ENCODE data around the gene CADM1.

DNA sequence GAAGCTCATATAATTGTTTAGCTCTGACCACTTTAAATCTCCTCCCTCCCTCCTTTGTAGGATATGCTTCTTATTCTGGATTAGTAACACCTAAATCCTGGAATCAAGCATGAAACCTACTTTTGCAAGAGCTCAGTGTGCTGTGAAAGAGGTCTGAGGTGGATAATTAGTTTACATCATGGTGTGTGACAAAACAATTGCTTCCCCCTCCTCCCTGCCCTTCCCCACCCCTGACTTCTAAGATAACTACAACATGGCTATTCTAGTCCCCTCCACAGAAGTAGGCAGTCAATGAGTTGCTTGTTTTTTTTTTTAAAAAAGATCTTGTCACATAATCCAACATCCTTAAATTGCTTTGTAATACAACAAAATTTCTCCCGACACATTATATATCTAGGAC, 314.0 kb downstream of the CADM1 start:
- TF ChIP-seq, protein P1, sequence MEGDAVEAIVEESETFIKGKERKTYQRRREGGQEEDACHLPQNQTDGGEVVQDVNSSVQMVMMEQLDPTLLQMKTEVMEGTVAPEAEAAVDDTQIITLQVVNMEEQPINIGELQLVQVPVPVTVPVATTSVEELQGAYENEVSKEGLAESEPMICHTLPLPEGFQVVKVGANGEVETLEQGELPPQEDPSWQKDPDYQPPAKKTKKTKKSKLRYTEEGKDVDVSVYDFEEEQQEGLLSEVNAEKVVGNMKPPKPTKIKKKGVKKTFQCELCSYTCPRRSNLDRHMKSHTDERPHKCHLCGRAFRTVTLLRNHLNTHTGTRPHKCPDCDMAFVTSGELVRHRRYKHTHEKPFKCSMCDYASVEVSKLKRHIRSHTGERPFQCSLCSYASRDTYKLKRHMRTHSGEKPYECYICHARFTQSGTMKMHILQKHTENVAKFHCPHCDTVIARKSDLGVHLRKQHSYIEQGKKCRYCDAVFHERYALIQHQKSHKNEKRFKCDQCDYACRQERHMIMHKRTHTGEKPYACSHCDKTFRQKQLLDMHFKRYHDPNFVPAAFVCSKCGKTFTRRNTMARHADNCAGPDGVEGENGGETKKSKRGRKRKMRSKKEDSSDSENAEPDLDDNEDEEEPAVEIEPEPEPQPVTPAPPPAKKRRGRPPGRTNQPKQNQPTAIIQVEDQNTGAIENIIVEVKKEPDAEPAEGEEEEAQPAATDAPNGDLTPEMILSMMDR (optimal IDR thresholded peaks at IDR 0.05 in 1 of 3, IDR thresholded peaks at IDR 0.05 in 1 of 3, conservative IDR thresholded peaks at IDR 0.05 in 1 of 3; ENCODE audit: extremely low read depth in 1 of 3, insufficient read depth in 2 of 3, low read length in 3 of 3): no peak
- no peak for TF ChIP-seq EZH2 (IDR thresholded peaks at IDR 0.05; ENCODE audit: low read length)

Data from keratinocyte (primary cell).